ENCODE results near the gene CDC23. TPM values are rescaled to one million over a fixed set of nuclear protein-coding genes. Genes with fewer than 3 reads are reported as not detected.
"Not testable (repeated sequence)": the region's sequence is repeated elsewhere in the genome, so short reads cannot be mapped to it uniquely, and the experiment has no call there.

The CDC23 gene, protein sequence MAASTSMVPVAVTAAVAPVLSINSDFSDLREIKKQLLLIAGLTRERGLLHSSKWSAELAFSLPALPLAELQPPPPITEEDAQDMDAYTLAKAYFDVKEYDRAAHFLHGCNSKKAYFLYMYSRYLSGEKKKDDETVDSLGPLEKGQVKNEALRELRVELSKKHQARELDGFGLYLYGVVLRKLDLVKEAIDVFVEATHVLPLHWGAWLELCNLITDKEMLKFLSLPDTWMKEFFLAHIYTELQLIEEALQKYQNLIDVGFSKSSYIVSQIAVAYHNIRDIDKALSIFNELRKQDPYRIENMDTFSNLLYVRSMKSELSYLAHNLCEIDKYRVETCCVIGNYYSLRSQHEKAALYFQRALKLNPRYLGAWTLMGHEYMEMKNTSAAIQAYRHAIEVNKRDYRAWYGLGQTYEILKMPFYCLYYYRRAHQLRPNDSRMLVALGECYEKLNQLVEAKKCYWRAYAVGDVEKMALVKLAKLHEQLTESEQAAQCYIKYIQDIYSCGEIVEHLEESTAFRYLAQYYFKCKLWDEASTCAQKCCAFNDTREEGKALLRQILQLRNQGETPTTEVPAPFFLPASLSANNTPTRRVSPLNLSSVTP
- total RNA-seq (2014; rRNA removed; shearing (Covaris generic); ENCODE audit: low replicate concordance): 16.0 and 17.6 TPM in 2 replicates

DNA sequence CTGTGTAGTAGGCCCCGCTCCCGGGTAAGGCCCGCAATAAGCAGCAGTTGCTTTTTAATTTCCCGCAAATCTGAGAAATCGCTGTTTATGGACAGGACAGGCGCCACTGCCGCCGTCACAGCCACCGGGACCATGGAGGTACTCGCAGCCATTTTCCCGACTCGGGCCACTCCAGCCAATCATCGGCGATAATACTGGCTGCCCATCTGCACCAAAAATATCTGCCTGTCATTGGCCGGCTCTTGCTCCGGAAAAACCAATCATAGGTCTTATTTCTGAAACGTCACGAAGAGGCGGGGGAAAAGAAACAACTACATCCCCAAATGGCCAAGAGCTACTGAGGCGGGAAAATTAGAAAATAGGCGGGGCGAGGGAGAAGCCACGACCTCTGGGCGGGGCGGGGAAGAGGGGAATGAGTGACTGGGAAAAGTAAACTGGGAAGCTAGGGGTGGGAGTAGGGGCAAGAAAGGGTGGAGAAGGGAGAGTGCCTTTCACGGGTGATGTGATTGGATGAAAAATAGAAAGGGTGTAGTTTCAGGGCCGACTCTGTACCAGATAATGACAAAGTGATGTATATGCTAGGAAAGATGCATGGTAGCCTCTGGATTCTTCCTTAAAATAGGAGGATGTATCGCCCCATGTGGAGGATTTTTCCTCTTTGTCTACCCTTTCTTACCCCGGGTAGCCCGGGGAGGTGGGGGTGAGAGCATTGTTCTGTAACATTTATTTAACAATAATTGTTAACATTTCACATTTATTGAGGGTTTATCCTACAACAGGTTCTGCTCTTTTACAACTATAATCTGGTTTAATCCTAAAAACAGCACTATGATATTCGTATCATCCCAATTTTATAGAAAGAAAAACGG, at the start of gene CDC23:
Gene CDC23, minus strand, starts transcription at position 163 of the 869 bp plus-strand sequence. Its CDS starts 11 bp downstream, at position 152.
- in situ Hi-C loops (cut with HindIII; ENCODE audit: low pct_unique_long_range_greater_than_20kb, low sequenced_read_pairs): no loop called here
- DNase-seq (ENCODE audit: low read depth): peak; percentile 98

- in situ Hi-C loops (cut with HindIII; ENCODE audit: low pct_unique_long_range_greater_than_20kb, low sequenced_read_pairs): no loop called here
- no peak for DNase-seq (ENCODE audit: low read depth)
These were observed 45.7 kb upstream of the CDC23 start for GRCh38 chr5:138258704-138259292.

DNA sequence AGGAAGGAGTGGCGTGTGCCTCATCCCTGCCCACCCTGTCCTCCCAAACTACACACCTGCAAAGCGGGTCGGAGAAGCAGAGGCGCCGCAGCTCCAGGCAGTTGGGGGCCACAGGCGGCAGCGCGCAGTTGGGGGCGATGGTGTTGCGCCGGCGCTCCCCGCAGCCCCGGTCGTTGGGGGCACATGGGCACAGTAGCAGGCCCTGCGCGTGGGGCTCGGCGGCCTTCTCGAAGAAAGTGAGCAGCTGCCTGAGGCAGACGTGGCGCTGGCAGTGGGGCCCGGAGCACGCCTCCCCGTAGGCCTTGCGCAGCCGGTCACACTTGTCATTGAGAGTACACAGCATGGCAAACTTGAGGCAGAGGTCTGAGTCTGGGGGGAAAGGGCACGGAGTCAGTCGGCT, 44.5 kb upstream of the CDC23 start:
- DNase-seq (ENCODE audit: low read depth): no peak
- in situ Hi-C loops (cut with HindIII; ENCODE audit: low pct_unique_long_range_greater_than_20kb, low sequenced_read_pairs): no loop called here

- in situ Hi-C loops (cut with HindIII; ENCODE audit: low pct_unique_long_range_greater_than_20kb, low sequenced_read_pairs): no loop called here
These were observed 39.8 kb upstream of the CDC23 start for GRCh38 chr5:138252944-138253343.

DNA sequence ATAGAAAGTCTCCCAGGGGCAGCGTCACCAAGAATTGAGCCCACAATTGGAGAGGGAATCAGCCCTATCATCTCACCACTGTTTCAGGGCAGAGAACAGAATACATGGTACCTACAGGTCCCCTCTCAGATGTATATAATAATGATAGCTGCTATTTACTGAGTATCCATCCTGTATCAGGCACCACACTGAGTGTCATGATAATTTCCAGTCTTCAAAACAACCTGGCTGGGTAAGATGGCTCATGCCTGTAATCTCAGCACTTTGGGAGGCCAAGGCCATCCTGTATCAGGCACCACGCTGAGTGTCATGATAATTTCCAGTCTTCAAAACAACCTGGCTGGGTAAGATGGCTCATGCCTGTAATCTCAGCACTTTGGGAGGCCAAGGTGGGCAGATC, 34.7 kb upstream of the CDC23 start:
- in situ Hi-C loops (cut with HindIII; ENCODE audit: low pct_unique_long_range_greater_than_20kb, low sequenced_read_pairs); DNase-seq (ENCODE audit: low read depth): not testable (repeated sequence)

More at GRCh38 chr5:138252944-138253343, 39.8 kb upstream of the CDC23 start:
- no peak for DNase-seq (ENCODE audit: low read depth)

GRCh38 chr5:138246822-138247221, 33.7 kb upstream of the CDC23 start:
- in situ Hi-C loops (cut with HindIII; ENCODE audit: low pct_unique_long_range_greater_than_20kb, low sequenced_read_pairs): no loop called here
- DNase-seq (ENCODE audit: low read depth): no peak

- in situ Hi-C loops (cut with HindIII; ENCODE audit: low pct_unique_long_range_greater_than_20kb, low sequenced_read_pairs): no loop called here
- DNase-seq (ENCODE audit: low read depth): no peak
These were observed 33.2 kb upstream of the CDC23 start for GRCh38 chr5:138246334-138246733.

GRCh38 chr5:138245717-138246116, 32.6 kb upstream of the CDC23 start:
- in situ Hi-C loops (cut with HindIII; ENCODE audit: low pct_unique_long_range_greater_than_20kb, low sequenced_read_pairs): no loop called here
- DNase-seq (ENCODE audit: low read depth): no peak

- in situ Hi-C loops (cut with HindIII; ENCODE audit: low pct_unique_long_range_greater_than_20kb, low sequenced_read_pairs): no loop called here
- DNase-seq (ENCODE audit: low read depth): no peak
These were observed 30.7 kb upstream of the CDC23 start for GRCh38 chr5:138243794-138244193.

DNA sequence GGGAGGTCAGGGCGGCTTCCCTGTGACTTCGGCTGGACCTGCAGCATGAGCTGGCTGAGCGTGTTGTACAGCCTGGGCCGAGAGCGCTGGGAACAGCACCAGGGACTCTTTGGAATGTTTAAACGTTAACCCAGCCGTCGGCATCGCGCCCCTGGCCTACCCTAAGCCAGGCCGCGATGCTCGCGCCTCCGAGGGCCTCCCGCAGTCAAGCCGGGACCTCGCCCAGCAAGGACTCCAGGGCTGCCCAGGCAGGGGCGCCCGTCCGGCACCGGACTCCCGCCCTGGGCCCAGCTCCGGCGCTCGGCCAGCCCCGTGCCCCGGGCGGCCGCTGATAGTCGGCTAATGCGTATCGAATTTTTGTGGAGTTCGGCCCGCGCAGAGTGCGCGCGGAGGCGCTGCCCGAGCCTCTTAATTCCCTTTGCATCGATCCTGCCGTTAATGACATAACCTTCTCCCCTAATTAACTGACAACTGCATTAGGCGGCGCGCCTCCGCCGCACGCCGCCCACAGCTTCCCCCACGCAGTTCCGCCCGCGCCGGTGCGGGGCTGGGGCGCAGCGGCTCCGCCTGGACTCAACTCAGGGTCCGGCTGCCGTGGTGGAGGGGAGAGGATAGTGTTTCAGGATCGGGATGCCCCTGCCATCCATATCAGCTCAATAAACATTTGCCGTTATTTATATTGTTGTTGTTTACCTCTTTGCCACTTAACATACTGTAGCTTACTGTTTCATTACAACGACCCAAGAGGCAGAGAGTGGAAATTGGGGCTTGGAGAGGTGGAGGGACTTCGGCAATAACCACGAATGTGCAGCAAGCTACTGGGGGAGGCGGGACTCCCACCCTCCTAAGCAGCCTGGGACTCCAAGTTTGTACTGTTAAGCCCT, 28.8 kb upstream of the CDC23 start:
- DNase-seq (ENCODE audit: low read depth): no peak
- in situ Hi-C loops (cut with HindIII; ENCODE audit: low pct_unique_long_range_greater_than_20kb, low sequenced_read_pairs): no loop called here

GRCh38 chr5:138240650-138241385, 27.7 kb upstream of the CDC23 start:
- in situ Hi-C loops (cut with HindIII; ENCODE audit: low pct_unique_long_range_greater_than_20kb, low sequenced_read_pairs): no loop called here
- no peak for DNase-seq (ENCODE audit: low read depth)

DNA sequence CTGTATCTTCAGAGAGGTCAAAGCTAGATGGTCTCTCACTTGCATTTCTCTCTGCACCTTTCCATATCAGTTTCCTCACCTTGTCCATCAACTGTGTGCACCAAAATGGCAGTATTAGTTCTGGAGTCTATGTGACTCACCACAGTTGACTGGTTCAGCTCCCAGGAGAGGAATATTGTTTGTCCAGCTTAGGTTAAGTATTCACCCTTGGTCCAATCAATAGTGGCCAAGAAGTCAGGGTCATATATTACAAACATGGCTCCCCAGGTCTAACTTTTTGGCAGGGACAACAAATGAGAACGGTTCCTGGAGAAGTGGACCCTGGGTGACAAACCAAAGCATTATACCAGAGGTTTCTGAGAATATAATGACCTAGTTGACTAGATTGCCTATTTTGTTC, 24.9 kb upstream of the CDC23 start:
- in situ Hi-C loops (cut with HindIII; ENCODE audit: low pct_unique_long_range_greater_than_20kb, low sequenced_read_pairs): no loop called here

GRCh38 chr5:138234651-138235050, 21.5 kb upstream of the CDC23 start:
- in situ Hi-C loops (cut with HindIII; ENCODE audit: low pct_unique_long_range_greater_than_20kb, low sequenced_read_pairs): no loop called here
- DNase-seq (ENCODE audit: low read depth): no peak

More for the DNA sequence above, 24.9 kb upstream of the CDC23 start:
- no peak for DNase-seq (ENCODE audit: low read depth)

- in situ Hi-C loops (cut with HindIII; ENCODE audit: low pct_unique_long_range_greater_than_20kb, low sequenced_read_pairs): no loop called here
- DNase-seq (ENCODE audit: low read depth): no peak
These were observed 20.2 kb upstream of the CDC23 start for GRCh38 chr5:138233280-138233679.

DNA sequence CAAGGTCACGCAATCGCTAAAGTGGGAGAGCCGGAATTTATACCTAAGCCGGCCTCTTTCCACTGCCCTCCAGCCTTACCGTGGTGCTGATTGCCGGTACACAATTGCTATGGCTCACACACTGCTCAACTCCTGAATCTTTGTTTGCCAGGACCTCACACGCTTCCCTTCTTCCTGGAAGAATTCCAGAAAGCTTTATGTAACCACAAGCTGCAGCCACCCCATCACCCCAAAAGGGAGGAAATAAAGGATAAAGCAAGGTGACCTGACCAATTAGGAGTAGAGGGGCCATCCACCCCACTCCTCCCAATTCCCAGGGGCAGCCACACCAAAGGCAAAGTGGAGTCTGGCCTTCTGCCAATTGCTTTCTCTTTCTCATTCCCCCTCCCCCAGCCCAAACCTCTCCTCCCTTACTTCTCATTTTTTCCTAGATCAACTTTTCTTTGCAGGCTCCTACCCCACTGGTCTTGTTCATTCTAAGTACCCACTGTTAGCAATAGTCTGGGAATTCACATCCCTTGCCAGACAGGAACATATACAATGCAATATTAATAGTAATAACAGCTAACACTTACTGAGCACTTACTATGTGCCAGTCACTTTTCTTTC, 18.0 kb upstream of the CDC23 start:
- in situ Hi-C loops (cut with HindIII; ENCODE audit: low pct_unique_long_range_greater_than_20kb, low sequenced_read_pairs): no loop called here

DNA sequence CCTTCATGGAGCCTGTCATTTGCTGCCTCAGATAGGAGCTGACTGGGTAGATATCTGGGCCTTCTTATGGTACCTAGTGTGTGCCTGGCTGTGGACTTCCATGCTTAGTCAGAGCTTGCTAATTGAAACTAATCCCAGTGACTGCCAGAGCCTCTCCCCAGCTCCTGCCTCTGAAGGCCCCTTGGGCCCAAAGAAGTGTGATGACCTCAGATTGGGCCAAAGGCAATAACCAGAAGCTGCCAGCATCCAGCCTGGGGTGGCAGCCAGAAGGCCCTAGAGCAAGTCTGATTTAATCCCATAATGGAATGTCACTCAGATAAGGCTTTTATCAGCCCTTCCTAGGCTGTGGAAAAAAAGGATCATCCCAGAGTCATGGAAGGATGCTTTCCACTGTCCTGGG, 17.1 kb upstream of the CDC23 start:
- in situ Hi-C loops (cut with HindIII; ENCODE audit: low pct_unique_long_range_greater_than_20kb, low sequenced_read_pairs): no loop called here

More for the DNA sequence above, 18.0 kb upstream of the CDC23 start:
- DNase-seq (ENCODE audit: low read depth): no peak

More for the DNA sequence above, 17.1 kb upstream of the CDC23 start:
- no peak for DNase-seq (ENCODE audit: low read depth)
